ENCODE results near the gene TUT1.

Gene TUT1

DNA sequence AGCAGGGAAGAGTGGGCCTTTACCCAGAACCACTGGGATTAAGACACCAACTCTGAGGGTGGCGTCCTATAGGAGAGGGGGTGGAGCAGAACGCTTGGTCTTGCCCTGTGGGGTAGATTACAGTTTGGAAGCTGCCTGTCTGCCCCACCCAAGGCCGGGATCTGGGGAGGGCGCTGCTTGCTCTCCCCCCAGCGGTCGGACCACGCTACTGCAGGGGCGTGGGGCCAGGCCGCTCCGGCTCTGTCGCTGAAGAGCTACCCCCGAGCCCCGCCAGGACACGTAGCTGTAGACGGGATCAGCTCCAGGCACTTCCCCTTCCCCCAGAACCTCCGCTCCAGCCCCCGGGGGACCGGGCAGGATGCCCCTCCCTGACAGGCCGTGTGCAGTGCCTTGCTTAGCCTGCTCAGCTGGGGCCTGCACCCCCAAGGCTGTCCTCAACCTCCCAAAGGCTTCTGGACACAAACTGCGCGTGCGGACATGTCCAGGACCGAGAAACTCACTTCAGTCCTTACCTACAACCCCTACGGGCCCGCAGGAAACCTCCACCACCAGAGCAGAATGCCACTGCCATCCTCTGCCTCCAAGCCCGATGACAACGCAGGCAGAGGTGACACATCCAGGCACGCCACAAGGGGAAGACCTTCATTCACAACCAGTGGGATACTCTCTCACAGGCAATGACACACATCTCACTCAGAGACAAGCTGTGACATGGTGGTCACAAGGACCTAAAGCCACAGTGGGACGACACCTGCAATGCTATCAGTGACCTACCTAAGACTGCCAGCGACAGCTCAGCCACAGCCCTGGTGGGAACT, 48.4 kb downstream of the TUT1 start:
- DNase-seq (ENCODE audit: low spot score) (peak; percentile 78), FAIRE-seq (peak; percentile 85)

DNA sequence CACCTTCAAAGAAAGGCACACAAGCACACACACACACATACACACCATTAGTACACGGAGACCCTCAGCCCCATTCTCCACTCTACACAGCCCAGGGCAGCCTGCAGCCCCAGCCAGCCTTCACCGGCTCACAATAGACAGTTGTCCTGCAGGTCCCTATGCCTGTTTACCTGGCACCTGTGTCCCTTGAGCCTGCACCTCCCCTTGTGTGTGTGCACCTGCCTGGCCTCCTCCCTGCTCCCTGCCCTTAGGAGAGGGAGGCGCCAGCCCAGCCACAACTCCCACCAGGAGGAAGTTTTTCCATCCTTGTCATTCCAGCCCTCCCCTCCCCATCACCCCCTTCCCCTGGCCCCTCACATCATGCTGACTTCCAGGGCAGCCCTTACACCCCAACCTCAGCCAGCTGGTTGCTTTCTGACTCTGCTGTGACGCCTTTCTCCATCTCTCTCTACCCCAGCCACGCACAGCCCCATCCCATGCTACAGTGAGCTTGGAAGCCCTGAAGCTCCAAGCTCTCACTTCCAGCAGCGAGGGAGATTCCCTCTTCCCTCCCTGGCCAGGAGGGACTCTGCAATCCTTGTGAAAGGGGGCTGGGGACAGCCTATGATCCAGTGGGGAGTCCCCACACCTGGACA, 49.1 kb downstream of the TUT1 start:
- no peak for DNase-seq (ENCODE audit: low spot score)

DNA sequence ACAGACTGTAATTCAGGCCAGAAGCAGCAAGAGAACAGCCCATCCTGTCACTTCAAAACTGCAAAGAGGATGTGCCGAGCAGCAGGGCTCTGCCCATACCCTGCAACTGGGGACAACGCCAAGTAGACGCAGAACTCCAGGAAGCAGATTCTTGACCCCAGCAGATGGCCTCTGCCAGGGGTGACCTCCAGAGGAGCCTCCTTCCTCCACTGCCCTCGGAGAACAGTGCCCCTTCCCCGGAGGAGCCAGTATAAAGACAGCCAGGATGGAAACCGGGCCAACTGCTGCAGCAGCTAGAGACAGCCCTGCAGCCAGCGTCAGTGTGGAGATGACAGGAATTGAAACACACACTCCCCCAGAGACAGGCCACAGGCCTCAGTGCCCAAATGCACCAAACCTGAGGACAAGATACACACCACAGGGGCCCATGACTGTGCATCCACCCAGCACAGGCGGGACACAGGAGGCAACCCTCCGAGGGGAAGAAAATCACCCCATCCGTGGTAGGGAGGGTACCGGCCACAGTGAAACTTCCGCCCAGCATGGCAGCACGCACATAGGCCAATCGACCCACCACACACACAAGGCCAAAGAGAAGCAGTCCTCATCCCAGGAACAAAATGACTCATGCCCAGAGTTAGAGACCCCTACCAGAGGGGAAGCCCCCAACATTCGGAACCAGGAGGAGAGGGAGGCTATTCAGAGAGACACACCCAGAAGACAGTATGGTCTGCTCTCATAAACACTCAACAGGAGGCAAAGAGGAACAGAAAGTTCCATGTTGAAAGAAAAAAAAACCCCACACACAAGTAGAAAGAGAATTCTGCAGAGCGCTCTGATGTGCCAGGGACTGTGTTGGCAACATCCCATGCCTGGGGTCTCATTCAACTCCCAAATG, 50.3 kb downstream of the TUT1 start:
- no peak for DNase-seq (ENCODE audit: low spot score)
- FAIRE-seq, result no peak

More for the DNA sequence above, 49.1 kb downstream of the TUT1 start:
- no peak for FAIRE-seq

DNA sequence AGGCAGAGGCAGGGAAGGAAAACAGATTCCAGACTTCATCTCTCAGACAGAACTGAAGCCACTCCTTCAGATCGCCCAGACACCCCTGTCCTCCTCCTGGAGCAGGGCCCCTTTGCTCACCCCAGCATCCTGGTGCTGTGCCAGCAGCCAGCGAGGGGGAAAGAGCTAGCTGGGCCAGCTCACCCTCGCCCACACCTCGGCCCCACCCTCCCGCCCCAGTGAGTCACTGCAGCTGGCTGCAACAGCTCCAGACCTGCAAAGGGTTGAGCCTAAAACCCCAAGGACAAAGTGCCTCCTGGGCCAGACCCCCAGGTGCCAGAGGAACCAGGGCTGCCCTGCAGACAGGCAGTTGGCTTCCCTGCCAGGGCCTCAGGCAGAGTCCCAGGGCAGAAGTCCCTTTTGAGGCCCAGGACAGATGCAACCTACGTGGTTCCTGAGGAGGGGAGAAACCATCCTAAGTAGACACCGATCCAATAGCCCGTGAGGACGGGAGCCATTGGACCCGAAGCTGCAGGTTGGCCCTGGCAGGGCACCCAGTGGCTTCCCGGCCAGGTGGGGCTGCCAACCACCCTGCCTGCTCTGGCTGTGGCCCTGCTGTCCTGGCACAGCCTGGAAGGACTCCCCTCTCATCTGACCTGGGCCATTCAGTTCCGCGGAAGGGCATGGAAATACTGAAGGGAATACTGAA, 51.9 kb downstream of the TUT1 start:
- DNase-seq (ENCODE audit: low spot score) (peak; percentile 93), FAIRE-seq (no peak)

DNA sequence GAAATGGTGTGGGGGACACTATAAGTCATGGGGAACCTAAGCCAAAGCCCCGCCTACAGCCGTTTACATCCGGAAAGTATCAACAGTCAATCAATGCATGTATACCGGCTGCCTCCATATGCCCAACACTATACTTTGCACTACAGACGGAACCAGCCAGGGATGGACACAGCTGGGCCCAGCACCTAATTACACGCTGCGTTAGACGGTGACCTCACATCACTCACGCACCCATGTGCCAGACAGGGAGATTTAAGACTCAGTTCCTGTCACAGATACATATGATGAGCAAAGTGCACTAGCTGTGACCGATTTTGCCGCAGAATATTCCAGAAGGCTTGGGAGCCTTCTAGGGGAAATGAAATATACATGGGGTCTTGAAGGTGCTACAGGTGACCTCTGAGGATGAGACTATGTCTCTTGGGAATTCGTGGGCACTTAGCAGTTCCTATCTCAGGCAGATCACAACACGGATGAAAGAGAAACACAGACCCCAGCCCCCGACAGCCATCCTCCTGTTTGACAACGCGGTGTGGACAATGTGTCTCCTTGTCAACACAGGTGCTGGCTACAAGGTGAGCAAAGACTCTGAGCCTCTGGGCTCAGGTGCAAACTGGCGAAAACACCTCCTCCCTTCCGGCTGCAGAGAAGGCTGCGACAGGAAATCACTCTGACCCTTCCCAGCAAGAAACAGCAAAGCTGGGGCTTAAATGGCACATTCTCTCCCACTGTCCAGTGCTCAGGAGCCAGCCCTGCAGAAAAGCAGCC, 52.7 kb downstream of the TUT1 start:
- FAIRE-seq (no peak), DNase-seq (ENCODE audit: low spot score) (no peak)

DNA sequence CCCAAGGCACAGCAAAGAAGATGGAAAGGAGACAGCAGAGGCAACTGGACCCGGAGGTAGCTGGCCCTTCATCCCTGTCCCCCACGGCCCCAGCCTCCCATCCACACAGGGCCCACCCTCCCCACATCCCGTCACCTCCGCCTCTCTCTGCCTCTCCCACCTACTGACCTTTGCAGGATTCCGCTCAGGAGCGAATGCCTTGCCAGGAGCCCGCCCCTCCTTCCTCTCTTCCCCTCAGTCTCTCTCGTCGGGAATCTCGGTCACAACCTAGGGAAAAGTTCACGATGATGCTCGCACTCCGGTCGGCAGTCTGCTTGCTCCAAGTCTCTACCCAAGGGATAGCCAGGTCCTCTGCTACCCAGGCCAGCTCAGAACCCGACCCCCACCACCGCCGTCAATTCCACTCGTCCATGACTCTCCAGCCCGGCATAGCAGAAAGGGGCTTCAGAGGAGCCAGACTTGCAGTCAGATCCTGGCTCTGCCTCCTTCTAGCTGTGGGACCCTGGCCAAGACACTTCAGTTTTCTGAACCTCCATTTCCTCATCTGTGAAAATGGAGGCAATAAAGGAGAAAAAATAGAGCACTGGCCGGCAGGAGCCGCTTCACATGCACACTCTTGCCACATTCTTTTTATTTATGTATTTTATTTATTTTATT, 54.9 kb downstream of the TUT1 start:
- DNase-seq (ENCODE audit: low spot score) (no peak), FAIRE-seq (no peak)

DNA sequence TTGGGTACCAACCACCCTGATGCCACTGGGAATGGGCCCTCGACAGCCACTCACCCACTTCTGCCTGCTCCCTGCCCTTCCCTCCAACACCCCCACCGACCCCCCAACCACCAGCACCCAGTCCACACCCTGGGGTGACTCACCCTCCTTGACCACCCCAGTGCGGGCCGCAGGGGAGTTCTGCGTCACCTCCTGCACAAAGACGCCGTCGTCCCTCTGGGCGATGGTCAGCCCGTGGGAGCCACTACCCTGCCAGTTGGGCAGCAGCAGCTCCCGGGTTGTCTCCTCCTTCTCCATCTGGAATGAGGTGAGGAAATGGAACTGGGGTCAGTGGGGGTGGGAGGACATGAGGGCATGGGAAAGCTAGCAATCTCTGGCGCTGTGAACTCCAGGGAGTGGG, 55.5 kb downstream of the TUT1 start:
- DNase-seq (ENCODE audit: low spot score) (no peak), FAIRE-seq (no peak)

DNA sequence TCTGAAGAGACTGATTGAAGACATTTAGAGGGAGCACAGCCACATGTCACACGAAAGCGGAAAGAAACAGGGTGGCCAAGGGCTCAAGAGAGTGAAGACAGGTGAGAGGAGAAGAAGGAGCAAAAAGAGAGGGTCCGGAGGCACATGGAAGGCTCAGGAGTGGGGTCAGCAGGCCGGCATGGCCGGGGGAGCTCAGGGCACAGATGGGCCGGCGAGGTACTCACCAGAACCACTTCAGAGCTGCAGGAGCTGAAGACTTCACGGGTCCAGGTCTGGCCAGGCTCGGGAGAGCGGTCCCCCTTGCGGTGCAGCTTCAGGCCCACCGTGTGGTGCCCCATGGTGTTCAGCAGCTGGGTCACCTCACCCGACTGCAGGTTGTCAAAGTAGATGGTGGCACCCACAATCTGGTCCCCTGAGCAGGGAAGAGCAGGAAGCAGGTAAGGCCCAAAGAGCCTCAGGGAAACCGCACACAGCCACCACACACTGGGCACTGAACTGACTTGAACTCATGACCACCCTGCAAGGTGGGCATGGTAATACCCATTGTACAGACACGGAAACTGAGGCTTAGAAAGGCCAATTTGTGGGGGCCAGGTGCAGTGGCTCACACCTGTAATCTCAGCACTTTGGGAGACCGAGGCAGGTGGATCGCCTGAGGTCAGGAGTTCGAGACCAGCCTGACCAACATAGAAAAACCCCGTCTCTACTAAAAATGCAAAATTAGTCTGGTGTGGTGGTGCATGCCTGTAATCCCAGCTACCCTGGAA, 56.4 kb downstream of the TUT1 start:
- DNase-seq (ENCODE audit: low spot score) (no peak), FAIRE-seq (no peak)

DNA sequence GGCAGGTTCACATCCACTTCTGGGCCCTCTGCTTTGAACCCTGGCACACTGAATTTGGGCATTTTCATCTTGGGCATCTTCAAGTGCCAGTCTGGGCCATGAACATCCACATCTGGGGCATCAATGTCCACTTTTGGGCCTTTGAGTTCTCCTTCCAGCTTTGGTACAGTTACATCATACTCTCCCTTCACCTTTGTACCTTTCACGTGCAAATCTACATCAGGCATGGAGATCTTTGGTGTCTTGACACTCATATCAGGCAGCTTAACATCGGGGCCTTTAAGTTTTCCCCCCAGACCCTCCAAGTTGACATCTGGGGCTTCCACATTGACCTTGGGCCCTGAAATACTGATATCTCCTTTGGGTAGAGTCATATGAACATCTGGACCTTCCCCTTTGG, 59.2 kb downstream of the TUT1 start:
- DNase-seq (ENCODE audit: low spot score) (no peak), FAIRE-seq (no peak)
